Fibroblast of the conjunctiva (primary cell): Measurements from ENCODE around the gene PRDX6.
"Not testable (repeated sequence)": the region's sequence is repeated elsewhere in the genome, so short reads cannot be mapped to it uniquely, and the experiment has no call there.

Experiments
- DNase-seq: peaks from one replicate; pipeline ENCODE4 v3.0.0-alpha.2; 2010; ENCODE audit warnings: low read depth

PRDX6 gene, protein sequence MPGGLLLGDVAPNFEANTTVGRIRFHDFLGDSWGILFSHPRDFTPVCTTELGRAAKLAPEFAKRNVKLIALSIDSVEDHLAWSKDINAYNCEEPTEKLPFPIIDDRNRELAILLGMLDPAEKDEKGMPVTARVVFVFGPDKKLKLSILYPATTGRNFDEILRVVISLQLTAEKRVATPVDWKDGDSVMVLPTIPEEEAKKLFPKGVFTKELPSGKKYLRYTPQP

DNA sequence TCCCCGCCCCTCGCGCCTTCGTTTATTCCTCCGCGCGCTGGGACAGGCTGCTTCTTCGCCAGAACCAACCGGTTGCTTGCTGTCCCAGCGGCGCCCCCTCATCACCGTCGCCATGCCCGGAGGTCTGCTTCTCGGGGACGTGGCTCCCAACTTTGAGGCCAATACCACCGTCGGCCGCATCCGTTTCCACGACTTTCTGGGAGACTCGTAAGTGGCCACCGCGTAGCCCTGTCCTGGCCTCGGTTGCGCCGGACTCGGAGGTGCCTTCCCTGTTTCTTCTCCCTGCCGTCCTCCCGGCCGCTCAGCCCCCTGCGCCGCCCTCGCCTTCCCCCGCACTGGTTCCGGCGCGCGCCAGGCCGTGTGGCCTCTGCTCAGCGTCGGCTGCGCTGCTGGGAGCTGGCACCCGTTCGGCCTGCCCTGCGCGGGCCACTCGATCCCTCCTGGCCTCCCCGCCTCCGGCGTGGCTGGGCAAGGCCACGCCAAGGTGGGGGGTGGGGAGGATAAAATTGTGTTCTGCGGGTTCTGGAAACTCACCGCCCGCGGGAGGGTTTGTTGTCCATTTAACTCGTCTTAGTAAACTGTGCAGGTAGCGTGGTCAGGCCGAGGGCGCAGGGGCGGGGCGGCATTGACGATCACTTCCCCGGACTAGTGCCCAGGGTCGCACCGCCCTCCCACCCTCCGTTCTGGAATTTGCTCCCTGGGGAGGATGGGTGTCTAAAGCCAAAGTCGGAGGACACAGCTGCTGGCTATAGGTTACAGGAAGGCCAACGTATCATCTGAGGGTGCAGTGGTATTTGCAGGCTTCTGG is at the start of gene PRDX6:
TSS of gene PRDX6 (plus strand) at position 50 of the 808 bp plus-strand sequence. CDS start at position 113, 63 bp downstream.
- peak; percentile 68 for DNase-seq

DNA sequence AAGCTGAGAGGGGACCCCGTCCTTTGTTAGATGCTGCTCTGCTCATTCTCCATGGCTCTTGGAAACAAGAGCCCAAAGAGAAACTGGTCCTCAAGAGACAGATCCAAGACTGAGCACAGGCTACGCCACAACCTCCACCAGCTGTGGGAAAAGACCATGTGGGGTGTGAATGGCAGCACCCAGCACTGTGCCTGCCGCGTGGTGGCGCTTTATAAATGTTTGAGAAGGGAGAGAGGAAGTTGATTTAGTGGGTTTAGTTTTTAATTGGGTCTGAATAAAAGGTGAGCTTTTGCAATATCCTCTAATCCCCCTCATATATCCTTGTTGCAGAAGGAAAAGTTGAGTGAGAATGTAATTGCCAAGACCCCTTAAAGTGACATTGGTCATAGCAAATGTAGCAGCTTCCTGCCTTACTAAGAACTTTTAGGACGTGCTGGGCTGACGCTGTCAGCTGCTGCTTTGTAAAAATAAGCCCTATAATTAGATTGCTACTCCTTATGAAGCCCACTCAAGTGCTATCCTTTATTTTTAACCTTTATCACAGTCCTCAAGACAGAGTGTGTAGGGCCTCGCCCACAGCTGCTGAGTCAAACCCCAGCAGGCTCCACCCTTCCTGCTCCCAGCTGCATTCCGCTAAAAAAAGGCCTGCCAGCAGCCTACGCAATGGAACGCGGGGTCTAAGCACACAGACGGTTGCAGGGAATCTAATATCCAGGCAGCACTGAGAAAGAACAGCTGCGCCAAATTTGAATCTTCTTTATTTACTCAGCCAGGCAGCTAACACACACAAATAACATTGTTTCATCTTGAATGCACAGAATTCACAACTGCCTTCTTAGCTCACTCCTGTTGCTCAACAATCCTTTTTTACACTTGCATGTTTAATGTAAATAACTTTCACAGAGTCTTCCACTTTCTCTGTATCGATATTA is 47.4 kb upstream of the PRDX6 start:
- peak; percentile 93 for DNase-seq

DNA sequence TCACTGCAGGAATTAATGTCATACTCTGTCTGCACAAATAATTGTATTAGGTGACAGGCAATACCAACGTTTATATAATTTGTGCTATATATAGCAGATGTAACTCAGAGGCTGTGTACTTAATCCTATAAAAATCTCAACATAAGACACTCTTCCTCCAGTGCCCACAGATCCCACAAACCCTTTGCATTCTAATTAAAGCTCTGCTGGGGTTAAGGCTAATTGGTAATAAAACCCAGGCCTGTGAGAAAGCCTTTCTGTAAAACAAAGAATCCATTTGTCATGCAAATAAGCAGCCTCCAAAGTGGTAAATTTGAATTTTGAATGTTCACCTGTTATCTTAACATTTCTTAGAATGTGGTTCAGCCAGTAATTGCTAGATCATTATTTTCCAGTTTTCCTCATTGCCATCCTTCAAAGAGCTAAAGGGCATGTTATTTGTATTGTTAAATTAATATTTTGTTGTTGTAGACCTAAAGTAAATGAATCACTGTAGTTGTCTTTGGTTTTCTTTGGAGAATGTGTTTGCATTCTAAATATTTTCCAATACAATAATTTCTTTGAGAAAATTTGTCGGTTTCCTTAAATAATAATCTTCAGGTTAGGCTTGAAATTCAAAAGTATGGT is 46.3 kb upstream of the PRDX6 start:
- DNase-seq, result no peak

DNA sequence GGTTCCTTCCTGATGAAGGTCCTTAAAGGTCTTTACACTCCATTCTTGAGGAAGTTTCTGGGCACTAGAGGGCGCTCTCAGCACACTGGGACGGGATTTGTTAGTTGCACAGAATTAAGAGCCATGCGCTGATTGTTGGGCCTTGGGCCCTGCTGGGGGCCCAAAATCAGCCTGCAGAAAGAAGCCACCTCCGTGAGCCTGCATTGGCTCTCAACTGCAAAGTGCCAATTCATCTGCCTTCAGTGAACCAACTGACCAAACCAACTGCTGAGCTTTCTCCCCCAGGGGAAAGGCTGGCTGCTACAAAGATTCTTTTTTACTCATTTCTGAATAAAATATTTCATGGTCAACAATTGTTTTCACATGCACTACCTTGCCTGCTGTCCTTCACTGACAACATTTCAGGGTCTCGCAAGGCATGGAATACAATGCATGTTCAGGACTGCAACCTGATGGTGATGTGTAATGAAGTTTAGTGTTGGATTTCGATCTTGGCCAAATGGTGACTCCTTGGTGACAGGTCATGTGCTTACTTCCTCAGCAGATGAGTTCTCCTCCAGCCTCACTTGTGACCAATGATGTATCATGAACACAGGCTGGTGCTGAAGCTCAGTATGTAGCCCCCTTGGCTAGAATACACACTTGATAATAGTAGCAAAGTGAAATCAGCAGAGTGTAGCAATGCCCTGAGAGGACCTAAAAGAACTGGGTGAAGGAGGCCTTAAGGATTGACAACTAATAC is 45.7 kb upstream of the PRDX6 start:
- peak; percentile 85 for DNase-seq

DNA sequence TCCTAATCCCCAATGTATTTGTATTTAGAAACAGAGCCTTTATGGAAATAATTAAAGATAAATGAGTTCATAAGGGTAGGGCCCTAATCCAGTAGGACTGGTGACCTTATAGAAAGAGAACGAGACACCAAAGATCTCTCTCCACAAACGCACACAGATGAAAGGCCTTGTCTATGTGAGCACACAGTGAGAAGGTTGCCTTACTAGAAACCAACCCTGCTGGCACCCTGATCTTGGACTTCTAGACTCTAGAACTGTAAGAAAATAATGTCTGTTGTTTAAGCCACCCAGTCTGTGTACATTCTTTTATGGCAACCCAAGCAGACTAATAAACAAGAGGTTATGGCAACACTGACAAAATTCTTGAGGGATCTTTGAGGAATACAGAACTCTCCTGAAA is 44.8 kb upstream of the PRDX6 start:
- DNase-seq, result no peak

DNA sequence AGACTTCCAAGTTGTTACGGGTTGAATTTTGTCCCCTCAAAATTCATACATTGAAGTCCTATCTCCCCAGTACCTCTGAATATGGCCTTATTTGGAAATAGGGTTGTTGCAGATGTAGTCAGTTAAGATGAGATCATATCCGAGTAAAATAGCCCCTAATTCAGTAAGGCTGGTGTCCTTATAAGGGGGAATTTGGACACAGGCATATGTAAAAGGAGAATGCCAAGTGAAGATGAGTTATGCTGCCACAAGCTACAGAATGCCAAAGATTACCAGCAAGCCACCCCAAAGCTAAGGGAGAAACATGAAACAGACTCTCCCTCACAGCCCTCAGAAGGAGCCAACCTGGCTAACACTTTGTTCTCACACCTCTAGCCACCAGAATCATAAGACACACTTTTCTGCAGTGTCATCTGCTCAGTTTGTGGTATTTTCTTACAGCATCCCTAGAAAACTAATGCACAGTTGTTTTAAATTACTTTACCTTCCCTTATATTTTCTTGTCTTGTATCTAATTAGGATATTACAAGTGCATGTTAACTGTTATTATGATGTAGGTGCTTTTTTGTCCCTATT is 43.3 kb upstream of the PRDX6 start:
- DNase-seq, result no peak

DNA sequence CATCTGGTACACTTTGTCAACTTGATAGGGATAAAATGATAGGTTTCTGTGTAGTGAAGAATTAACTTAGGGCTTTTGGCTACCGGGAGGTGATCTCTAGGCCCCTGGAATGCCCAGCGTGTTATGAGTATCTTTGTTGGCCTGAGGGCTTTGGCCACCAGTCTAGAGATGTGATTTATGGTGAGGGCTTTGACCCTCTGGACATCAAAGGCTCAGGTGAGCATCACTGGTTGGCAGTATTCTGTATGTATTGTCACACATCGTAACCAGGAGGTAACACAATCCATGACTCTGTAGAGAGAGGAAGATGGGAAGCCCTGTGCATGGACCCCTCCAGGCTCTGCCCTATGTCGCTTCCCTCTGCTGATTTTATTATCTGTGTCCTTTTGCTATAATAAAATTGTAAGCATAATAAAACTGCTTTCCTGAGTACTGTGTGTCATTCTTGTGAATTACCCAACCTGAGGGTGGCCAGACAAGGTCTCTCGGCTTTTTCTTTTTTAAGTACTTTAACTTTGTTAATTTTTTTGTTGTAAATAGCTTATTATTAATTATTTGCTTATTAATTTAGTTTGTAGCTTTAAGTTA is 40.2 kb upstream of the PRDX6 start:
- no peak for DNase-seq

DNA sequence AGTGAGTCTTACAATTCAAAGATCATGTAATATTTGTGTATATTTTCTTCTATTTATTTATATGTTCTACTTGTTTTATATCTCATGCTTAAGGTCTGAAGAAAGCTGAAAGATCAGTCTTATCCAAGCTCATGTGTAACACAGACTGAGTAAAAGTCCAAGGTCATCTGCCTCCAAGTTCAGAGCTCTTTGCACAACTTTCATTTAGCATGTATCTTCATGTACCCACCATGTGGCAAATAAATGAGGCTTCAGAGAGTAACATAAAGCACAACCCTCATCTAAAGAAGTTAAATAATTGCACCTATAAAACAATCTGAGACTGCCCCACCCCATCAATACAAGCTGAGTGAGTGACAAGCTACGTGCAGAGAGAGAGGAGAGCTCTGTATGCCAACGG is 38.5 kb upstream of the PRDX6 start:
- no peak for DNase-seq

DNA sequence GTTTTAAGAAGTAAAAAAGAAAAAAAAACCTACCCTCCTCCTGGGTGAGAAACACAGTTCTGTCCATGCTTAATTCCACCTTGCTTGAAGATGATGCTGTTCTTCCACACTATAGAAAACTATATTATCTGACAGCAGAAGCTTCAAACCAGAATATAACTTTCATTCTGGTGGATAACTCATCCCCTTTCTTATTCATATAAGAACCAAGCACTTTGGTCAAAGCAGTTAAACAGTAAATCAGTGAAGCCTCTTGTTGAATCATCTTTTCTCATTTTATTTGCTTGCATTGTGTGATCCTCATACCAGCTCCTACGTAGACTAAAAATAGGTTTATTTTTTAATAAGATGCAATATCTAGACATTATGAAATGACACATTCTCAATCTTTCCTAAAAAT is 36.7 kb upstream of the PRDX6 start:
- no peak for DNase-seq

DNA sequence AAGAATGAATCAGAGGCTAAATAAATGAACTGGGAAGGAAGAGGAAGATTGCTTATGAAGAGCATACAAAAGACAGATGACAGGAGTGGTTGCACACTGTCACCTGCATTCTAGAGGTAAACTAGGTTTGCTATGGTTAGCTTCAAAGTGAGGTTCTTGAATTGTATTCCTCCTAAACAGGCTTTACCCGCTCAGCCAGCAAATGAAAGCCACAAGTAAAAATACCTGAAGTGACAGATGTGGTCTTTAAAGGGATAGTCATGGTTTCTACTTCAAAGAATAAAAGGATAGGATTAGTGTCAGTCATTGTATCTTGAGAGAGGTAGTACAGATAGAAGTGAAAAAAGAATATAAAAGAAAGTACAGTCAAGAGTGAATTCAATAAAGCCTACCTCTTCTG is 32.4 kb upstream of the PRDX6 start:
- DNase-seq, result no peak

DNA sequence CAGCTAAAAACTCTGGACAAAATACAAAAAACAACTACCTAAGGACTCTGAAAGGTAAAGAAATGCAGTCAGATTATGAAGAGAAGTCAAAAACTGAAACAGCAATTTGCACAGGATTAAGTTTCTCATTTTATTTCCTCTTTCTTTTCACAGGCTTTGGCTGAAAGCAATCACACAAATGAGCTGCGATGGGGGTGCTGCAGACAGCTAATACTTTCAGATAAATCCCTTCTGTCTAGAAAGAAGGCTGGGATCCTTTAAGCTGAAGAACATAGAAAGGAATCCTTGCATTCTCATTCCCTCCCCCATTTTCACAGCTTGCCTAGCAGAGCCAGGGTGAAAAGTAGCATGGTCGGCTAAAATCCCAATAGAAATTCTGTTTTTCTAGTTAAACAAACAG is 32.0 kb upstream of the PRDX6 start:
- no peak for DNase-seq

DNA sequence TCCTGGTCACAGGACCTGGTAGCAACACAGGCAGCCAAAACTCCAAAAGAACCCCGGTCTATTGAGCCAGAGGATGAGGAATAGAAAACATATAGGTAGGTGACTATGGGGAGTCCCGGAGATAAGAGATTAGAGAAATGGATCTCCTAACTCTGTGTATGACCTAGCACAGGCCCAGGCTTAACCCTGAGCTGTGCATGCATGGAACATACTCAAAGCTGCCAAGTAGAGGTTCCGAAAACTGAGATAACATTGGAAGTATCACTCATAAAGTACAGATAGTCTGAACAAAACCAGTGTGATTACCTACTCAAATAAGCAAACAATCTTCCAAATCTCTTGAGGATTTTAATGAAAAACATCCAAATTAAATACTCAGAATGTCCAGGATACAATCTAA is 31.5 kb upstream of the PRDX6 start:
- no peak for DNase-seq

DNA sequence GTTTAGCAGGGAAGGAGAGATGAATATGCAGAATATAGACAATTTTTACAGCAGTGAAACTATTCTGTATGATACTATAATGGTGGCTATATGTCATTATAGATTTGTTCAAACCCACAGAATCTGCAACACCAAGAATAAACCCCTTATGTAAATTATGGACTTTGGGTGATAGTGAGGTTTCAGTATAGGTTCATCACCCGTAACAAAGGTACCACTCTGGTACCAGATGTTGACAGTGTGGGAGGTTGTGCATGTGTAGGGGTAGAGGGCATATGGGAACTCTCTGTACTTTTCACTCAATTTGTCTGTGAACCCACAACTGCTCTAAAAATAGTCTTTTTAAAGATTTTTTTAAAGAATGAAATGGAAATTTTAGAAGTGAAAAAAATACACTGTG is 29.9 kb upstream of the PRDX6 start:
- DNase-seq, result no peak

DNA sequence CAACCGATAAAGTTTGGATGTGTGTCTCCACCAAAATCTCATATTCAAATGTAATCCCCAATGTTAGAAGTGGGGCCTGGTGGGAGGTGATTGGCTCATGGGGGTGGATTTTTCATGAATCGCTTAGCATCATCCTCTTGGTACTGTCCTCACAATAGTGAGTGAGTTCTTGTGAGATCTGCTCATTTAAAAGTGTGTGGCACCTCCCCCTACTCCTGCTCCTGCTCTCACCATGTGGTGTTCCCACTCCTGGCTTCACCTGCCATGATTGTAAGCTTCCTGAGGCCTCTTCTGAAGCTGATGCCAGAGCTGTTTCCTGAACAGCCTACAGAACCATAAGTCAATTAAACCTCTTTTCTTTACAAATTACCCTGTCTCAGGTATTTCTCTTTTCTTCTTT is 28.2 kb upstream of the PRDX6 start:
- no peak for DNase-seq

DNA sequence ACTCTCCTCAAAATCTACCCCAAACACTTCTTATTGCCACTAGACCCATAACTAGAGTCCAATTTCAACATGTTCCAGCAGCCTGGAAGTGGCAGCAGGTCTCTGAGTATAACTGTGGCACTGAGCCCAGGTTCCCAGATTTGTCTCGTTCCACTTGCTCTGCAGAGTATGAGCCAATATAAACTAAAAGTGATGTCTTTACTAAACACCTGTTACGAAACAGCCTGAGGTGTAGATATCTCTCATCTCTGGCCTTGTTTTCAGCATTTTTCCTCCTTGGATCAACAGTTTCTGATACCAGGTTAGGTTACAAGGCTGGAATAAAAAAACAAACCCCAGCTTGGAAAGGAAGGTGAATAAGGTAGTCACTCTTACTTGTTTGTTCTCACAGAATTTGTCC is 25.2 kb upstream of the PRDX6 start:
- no peak for DNase-seq

DNA sequence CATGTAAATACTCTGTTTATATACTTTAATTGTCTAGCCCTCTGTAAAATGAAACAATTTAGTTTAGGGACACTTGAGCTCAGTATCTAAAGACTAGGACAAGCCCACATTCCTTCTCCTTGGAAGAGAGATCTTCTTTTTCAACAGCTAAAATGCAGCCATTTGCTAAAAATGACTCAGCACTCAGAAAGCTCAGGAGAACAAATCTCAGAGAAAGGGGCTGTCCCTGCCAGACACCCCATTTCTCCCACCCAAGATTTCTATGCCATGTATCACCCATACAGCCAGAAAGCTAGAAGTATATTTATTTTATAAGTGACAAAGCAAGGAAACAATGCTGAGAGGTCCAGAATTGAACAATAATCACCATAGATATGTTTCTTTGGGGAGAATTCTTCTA is 23.2 kb upstream of the PRDX6 start:
- no peak for DNase-seq

DNA sequence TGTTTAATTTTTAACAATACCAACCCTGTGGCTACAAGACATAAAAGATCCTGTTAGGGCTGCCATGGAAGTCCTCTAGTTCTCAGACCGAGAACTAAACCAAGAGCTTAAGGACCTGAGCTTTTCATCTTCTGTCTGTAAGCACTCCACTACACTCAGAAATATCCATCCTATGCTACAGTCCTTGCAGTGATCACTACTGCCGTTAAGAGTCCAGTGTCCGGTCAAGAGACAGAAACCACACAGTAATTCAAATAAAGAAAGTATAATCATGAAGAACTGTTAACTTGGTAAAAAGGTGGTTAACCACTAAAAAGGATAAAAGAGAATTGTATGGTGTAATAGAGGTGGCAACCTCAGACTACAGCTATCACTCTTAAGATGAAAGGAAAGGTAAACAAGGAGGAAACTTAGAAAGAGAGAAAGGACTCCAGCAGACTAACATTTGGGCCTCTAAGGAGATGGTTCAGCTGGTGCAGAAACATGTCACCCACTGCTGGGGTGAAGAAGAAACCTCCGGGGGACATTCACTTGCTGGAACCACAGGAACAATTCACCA is 22.1 kb upstream of the PRDX6 start:
- no peak for DNase-seq

DNA sequence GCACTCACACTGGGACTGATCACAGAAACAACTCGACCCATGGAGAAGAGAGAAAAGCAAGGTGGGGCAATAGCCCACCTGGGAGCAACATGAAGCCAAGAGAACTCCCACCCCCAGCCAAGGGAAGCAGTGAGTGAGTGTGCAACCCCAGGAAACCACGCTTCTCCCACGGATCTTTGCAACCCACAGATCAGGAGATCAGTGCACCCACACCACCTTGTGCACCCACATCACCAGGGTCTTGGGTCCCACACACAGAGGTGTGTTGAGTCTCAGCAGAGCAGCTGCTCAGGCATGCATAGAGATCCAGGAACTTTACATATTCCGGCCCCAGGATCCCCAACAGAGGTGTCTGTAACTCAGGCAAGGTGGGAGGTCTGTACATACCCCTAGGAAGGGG is 17.2 kb upstream of the PRDX6 start:
- no peak for DNase-seq

DNA sequence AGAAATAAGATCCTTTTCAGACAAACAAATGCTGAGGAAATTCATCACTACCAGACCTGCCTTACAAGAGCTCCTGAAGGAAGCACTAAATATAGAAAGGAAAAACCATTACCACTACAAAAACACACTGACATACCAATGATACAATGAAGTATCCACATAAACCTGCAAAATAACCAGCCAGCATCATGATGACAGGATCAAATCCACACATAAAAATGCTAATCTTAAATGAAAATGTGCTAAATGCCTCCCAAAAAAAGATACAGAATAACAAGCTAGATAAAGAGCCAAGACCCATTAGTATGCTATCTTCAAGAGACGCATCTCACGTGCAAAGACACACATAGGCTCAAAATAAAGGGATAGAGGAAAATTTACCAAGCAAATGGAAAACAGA is 14.5 kb upstream of the PRDX6 start:
- not testable (repeated sequence) for DNase-seq

DNA sequence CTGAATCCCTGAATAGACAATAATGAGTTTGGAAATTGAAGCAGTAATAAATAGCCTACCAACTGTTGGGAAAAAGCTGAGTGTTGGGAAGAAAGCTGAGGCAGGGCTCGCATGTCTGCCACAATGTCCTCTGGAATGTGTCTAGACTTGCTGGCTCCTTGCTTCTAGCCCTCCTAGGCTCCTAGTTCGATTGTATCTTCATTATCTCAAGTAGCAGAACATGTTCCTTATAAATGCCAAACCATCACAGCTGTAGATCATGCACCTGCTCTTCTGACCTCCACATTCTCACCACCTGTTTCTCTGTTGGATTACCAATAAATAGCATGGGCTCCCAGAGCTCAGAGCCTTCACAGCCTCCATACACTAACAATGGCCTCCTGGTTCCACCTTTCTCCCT is 12.9 kb upstream of the PRDX6 start:
- not testable (repeated sequence) for DNase-seq
